CD4-positive, alpha-beta T cell treated with Interleukin-12 subunit alpha and Interleukin-12 subunit beta, for 1 hour (primary cell): ENCODE results near the gene AFAP1L2.

ENCODE experiments used
- DNase-seq: peaks from one replicate; pipeline ENCODE4 v3.0.0-alpha.2; 2020

AFAP1L2 gene

DNA sequence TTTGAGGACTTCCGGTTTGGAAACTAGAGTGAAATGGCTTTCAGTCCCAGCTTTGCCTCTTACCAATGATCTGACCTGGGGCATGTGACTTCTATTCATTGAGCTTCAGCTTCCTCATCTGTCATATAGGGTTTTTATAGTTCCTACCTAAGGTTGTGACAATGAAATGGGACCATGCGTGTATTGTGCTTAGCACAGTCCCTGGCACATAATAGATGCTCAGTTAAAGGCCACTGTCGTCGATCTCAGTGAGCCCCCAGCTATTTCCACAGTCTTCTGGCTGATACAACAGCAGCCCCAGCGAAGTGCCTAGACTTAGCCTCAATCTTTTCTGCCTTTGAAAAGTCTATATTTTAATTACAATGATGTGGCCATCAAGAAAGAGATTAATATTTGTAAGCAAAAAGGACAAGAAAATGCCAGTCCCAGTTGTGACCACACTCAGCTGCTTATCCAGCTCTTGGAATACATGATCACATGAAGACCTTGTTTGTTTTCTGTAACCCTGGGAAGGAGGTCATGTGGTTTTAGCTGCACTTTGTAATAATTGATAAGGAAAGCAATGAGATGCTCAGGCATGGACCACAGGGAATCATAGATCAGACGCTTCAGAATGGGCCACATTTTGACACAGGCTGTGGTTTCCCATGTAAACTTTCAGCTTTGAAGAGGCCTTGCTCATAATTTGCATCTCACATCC is 120.6 kb downstream of the AFAP1L2 start:
- DNase-seq = no peak

DNA sequence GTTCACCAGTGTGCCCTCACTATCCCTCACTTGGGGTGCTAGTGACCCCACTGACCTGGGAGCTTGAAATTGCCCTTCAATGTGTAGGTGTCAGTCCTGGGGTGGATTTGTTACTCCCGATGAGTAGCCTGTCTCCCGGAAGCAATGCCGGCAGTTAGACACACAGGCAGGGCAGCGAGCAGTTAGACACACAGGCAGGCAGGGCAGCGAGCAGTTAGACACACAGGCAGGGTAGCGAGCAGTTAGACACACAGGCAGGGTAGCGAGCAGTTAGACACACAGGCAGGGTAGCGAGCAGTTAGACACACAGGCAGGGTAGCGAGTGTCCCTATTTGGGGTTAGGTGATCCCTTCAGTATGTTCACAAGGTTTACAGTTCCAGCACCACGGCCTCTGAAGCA is 121.2 kb downstream of the AFAP1L2 start:
- DNase-seq = no peak

DNA sequence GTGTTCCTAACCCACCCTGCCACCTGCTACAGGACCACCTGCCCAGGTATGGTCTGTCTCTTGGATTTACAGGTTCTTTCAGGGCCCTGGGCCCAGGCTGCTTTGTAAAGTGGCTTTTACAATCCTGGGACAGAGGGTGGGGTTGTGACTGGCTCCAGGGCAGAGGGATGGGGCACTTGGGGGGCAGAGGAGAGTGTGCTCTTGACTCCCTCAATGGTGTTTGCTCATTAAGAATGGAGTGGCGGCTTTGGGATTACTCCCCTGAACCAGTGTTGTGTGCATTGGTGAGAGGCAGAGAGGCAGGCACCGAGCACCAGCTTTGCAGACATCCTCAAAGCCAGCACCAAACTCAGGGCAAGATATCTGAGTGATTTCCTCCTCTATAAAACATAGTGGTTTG is 121.8 kb downstream of the AFAP1L2 start:
- DNase-seq = no peak

DNA sequence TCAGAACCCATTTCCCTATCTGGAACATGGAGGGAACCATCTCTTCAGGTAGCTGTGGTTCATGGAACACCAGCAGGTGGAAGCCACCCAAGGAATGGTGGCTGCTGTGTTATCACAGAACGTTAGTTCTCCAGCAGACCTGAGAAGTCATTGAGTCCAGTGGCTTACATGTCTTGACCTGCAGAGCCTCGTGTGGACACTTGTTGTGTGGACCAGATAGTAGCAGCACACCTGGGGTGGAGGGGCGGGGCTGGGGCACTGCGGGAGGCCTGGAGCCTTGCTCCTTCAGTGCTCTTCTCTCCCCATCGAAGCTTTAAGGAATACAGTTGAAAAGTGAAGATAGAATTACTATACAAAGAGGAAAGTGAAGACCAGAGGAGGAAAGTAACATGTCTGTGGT is 122.8 kb downstream of the AFAP1L2 start:
- DNase-seq = no peak

DNA sequence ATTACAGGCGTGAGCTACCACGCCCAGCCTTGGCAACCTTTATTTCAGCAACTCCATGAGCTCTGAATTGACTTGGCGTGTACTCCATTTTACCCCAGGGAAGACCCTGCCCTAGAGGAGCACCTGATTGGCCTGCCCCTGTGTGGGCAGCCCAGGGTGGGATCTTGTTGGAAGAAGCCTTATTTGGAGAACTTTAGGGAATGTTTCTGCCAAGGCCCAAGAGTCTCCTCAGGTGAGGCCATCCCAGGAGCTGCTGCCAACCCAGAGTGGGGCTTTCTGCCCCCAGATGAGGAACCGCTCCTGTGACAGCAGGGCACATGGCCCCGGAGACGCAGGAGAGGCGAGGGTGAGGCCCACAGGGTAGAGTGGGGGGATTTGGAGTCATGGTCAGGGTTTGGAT is 123.3 kb downstream of the AFAP1L2 start:
- DNase-seq = no peak

DNA sequence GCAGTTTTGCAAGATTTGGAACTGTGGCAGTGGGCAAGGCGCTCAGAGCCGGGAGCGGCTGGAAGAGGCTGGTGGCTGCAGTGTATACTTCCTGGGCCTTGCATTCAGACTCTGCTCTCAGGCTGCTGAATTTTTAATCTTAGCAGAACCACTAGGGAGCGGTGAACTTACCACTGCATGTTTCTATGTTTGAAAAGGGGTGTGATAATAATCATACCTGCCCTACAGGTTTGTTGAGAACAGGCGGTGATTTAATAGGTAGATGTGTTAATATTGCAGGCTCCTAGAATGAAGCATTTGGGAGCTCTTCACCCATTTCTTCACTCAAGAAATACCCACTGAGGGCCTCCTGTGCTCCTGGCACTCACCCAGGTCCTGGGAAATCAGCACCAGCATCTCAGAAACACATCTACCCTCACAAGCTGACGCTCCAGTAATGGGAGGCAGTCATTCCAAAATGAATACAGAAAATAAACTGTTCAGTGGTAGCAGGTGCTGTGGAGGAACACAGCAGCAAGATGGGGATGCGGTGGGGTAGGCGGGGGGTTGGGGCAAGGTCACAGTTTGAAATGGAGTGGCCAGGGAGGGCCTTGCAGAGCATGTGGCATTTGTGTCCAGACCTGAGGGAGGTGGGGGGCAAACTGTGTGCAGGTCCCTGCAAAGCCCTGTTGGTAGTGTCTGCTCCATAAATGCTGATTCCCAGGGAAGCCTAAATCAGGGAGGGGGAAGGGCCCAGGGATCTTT is 124.2 kb downstream of the AFAP1L2 start:
- DNase-seq = no peak

DNA sequence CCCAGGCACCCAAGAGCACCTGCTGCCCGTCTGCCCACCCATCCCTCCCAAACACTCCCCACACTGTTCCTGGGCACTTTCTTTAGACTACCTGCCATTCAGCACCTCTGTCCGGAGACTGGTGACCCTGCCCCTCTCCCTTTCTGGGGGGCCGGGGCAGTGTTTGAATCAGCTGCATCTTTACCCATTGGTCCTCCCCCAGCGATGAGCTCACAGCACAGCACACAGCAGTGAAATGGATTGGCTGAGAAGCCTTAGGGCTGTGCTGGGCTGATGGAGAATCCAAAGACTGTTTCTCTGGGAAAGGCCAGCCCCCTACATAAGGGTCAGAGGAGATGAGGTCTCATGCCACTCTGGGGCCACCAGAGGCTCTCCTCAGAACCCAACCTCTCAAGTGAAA is 125.0 kb downstream of the AFAP1L2 start:
- no peak for DNase-seq

DNA sequence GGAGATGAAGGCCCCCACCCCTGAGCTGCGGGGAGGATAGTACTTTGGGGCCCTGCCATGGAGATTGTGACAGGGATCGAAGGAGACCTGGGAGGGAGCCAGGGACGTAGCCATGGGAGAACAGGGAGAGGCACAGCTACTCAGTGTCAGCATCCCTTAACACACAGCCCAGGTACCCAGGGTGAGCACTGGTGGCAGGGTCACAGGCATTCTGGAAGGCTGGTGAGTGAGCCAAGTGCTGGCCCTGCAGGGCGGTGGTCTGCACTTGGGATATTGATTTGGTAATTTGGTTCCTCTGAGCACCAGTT is 125.5 kb downstream of the AFAP1L2 start:
- no peak for DNase-seq

DNA sequence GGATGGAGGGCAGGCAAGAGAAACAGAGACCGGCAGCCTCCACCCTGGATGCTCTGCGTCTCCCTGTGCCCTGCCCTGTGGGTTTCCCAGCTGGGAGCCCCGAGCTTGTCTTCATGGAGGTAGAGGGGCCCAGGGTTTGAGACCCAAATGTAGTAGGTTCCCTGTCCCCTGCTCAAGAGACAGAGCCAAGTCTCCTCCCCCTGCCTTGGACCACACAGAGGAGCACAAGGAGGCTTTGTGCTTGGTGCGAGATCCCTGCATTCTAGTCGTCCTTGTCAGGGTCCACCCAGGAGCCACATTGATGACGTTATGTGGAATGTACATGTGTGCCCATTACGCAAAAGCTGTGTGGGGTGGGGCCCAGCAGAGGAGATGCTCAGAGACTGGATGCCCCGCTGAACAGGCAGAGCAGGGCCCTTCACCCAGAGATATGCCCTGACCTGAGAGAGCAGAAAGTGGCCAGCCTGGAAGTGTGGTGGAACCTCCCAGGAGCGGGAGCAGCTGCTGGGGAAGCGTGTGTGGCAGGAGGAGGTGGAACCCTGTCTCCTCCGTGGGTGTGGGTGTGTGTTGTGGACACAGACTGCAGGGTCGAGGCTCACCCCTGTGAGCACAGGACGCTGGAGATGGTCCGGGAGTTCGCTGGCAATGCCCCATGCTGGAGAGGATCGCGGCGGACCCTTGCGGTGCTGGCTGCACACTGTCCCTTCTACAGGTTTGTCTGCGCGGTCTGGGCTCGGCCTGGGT is 126.0 kb downstream of the AFAP1L2 start:
- no peak for DNase-seq

DNA sequence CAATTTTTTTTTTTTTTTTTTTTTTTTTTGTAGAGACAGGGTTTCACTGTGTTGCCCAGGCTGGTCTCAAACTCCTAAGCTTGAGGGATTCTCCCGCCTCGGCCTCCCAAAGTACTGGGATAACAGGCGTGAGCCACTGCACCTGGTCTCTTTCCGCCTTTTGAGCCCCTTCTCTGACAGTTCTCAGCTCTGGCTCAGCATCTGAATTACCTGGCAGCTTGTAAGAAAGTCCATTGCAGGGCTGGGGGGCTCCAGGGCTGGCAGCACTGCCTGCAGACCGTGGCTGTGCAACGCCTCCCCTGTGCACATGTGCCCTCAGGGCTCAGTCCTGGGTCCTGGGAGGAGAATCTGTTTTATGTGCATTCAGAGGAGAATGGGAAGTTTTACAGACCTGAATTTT is 127.6 kb downstream of the AFAP1L2 start:
- DNase-seq = no peak

DNA sequence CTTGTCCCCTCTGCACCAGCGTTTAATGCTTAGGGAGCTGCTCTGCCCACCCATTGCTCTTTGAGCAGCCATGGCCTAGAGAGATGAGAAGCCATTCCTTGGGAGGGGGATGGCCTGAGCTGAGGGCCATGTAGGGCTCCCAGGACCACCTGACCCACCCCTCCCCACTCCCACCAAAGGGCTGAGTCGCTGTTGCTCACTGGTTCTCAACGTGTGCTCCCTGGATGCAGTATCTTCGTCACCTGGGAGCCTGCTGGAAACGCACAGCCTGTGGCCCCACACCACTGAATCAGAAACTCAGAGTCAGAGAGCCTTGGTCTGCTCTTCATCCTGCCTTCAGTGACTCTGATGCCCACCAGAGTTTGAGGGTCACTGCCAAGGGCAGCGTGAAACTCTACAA is 128.2 kb downstream of the AFAP1L2 start:
- DNase-seq = no peak

DNA sequence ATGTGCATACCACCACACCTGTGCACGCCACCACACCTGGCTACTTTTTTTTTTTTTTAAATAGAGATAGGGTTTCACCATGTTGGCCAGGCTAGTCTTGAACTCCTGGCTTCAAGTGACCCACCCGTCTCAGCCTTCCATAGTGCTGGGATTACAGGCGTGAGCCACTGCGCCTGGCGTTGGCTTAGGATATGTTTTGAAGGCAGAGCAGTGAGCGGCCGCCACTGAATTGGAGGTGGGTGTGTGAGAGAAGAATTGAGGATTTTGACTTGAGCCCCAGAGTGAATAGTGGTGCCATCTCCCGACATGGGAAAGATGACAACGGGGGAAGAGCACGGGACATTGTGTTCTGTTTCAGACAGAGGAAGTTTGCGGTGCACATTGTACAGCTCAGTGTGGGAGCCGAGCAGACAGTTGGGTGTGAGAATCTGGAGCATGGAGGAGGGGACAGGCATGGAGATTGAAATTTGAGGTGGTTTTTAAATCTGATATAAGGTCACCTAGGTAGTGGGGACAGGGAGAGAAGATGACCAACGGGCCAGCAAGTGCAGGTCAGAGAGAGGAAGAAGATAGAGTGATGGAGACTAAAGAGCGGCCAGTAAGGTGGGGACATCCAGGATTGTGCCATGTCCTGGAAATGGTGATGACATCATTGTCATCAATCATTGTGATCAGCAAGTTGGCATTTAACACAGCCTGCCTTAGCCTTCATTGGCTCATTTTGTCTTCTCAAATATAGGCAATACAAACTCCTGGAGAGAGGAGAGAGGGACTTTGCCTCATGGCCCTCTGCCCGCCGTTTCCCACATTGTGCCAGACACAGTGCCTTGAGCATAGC is 129.5 kb downstream of the AFAP1L2 start:
- DNase-seq = no peak

DNA sequence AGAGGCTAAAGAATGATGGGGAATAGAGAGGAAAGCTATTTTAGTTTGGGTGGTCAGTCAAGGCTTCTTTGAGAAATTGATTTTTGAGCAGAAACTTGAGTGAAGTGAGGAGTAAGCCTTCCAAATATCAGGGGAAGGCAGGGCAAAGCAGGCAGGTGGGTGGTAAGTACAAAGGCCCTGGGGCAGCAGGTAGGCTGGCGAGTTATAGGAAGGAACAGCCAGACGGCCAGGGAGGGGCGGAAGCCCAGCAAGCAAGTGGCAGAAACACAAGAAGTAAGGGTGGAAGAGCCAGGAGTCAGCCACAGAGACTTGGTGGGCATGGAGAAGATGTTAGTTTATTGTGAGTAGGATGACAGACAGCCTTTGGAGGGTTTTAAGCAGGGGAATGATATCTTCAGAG is 130.4 kb downstream of the AFAP1L2 start:
- DNase-seq = no peak

DNA sequence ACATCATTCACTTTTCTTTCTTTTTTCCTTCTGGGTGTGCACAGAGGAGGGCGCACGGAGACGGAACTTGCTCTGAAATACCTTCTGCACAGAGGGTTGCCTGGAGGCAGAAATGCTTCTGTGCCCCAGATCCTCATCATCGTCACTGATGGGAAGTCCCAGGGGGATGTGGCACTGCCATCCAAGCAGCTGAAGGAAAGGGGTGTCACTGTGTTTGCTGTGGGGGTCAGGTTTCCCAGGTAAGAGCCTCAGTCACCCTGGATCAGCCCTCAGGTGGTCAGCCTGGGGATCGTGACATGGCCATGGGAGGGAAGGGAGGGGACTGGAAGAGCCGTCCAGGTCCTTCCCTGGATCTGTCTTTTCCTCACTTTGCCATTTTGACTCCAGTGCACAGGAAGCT is 131.6 kb downstream of the AFAP1L2 start:
- DNase-seq = no peak

DNA sequence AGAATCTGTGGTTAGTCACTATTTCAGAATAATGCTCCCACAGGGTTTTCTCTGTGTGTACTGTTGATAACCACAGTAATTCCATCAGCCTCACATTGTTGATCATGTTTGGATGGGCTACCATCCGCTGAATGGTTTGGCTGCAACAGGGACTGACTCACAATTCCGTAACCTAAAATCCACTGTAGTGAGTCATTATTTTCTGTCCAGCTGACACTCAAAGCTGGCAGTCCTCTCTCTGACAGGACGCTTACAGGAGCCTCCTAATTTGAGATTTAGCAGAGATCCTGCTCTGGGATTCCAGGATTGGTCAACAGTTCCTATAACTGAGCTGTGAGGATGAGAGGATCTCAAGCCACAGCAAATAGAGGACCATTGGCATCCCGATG is 132.5 kb downstream of the AFAP1L2 start:
- no peak for DNase-seq

DNA sequence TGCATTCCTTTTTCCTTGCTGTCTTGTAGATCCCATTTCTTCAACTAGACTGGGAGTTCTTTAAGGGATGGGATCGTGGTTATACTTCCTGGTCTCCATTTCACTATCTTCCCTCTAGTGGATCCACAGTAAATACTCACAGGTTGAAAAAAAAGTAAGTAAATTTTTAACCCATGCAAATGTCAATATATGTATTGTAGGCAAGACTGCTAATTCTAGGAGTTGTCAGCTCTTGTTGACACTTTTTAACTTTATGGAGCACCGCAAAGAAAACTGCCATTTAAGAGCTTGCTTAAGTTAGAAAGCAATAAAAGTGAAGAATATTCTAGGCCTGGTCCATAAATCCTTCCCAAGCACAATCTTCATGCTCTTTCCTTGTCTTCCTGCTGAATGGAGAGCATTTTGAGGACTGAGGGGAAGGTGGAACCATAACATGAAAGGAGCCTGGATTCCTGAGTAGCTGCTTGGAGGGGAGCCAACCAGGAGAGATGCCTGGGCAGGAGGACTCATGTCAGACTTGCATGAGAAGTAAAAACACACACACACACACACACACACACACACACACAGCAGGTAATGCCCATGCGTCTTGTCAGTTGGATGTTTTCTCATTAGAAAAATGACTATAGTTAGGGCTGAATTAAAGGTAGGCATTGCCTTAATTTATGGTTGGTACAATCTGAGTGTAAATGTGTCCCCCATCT is 133.1 kb downstream of the AFAP1L2 start:
- DNase-seq = no peak

DNA sequence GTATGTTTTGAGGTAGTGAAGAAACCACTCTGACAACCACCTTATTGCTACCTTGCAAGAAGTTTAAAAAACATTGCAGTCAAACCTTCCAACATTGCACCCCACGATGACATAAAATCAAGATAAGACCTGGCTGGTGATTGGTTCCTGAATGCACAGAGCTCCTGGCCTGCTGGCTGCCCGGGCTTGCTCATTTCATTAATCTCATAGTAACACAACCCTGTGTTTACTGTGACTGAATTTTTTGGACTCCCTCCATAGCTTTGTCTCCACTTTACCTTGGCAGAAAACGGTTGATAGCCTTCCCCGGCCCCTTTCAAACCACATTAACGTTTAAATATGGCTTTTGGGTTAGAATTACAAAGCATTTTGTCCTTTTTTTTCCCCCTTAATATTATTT is 137.8 kb downstream of the AFAP1L2 start:
- no peak for DNase-seq

DNA sequence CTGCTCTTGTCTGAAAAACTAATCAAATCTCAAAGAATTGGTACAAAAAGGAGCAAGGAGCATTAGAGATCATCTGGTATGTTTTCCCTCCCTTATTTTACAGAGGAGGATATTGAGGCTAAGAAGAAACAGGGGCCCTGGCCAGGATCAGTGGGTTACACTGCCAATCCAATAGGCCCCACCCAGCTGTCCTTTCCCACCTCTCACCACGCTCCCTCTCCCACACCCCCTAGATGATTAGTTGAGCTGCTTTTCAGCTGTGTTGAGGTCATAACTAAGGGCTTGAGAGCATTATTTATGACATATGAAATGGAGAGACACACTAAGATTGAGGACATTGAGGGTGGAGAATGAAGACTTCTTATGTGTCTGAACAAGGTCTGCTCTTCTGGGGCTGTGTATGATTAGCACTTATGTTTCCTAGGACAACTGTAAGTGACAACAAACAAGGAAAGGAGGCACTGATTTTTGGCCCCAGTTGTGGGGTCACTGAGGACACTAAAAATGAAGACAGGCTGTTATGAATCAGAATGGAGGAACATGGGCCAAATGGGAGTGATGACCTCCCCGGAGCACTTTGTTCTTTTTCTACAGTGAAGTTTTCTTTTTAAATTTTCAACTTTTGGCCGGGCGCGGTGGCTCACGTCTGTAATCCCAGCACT is 138.8 kb downstream of the AFAP1L2 start:
- DNase-seq = no peak

DNA sequence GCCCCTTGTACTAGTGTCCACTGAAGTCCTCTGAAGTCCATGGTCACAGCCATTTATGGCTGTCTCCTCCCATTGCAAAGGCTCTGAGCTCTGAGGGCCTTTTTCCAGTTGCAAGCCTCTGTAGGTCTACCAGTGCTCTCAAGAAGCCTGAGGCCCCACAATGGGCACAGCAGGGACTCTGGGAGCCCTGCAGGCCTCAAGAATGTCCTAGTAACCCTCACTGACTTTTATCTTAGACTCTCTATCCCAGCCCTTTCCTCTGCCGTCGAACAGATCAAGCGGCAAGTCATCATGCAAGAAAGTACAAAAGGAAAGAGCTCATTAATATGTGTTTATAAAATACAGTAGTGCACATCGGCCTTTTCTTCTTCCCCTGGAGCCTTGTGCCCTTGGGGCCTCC is 141.8 kb downstream of the AFAP1L2 start:
- no peak for DNase-seq

DNA sequence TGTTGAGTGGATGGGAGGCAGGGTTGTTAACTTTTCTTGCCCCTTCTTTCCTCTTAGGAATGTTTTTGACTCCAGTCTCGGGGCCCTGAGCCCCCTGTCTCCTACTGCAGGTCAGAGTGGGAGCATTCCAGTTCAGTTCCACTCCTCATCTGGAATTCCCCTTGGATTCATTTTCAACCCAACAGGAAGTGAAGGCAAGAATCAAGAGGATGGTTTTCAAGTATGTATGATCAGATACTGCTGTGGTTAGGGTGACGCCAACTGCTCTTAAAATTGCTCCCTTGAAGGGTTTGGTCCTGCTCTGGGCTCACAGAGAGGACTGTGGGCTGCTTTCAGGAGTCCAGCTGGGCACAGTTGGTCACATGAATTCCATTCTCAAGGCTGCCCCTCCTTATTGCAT is 143.2 kb downstream of the AFAP1L2 start:
- no peak for DNase-seq

DNA sequence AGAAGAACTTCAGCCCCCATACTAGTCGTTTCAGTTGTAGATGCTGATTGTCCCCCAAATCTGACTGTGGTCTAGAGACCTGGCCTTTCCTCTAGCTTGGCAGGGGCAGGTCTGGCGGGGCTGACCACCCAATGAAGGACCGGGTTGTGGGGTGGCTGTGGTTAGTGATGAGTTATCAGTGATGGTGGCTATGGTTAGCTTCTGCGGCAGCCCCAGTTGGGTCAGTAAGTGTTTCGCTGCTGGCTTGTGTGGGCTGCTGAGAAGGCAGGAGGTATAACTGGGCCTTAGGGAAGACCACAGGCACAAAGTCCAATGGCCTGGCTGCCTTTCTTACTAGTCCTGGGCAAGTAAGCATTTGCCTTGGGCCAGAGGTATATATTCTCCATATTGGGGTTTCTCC is 143.9 kb downstream of the AFAP1L2 start:
- no peak for DNase-seq

DNA sequence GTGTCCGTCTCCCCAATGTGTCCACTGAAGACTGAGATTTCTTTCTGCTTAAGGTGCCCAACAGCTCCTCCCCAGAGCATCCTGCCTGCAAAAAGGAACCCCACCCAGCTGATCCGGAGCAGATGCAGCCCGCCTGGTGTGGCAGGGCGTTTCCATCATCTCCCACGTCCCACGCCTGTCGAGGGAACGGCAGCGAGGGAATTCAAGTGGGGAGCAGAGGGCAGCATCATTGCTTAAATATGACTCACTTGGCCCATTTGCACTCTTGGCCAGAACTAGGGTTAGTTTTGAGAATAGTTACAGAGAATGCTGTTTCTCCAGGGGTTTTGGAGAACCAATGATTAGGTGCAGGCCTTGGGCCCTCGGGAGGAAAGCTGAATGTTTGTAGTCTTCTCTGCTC is 144.5 kb downstream of the AFAP1L2 start:
- DNase-seq = no peak
